GM12892 (cell line): ENCODE data around the gene TNFAIP1.

Experiments
- POLR2A ChIP-seq: IDR thresholded peaks from 2 replicates; pipeline ENCODE4 v1.6.1; 2011; ENCODE audit warnings: low read depth, low read length, control low read depth
- TAF1 ChIP-seq: IDR thresholded peaks from 2 replicates; pipeline ENCODE4 v1.6.1; 2011; ENCODE audit warnings: low read depth, mild to moderate bottlenecking, control low read depth, low read length, borderline replicate concordance

DNA sequence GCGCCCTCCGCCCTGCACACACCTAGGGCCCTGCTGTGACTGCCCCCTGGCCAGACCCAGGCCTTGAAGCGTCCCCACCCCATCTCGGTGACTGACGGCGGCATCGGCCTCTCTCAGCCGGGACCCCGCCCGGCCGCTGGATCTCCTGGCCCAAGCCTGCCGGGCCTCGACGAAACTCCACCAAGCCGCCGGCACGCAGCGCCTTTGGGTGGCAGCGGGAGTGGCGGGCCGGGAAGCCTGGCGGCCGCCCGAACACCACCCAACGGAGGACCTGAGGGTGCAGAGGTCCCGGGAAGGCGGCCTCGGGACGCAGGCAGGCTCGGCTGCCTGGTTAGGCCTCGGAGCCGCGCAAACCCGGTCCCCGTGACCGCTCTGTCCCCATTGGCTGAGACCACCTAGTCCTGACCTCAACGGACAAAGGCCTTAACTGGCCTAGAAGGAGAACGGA, 28.6 kb upstream of the TNFAIP1 start:
- TF ChIP-seq POLR2A, result no peak
- TF ChIP-seq TAF1, result no peak
